Activated CD4-positive, CD25-positive, alpha-beta regulatory T cell treated with anti-CD3 and anti-CD28 coated beads, Interleukin-2, amount 50 U/mL, for 72 hours (primary cell): ENCODE measurements around the gene OBSCN.

ENCODE experiments used
- DNase-seq: peaks from one replicate; pipeline ENCODE4 v3.0.0; 2021

OBSCN gene

GRCh38 chr1:228347181-228347580, 139.3 kb downstream of the OBSCN start:
- no peak for DNase-seq

GRCh38 chr1:228348708-228349467, 141.0 kb downstream of the OBSCN start:
- DNase-seq = no peak

- no peak for DNase-seq
Observed at GRCh38 chr1:228349701-228350171, 141.9 kb downstream of the OBSCN start.

GRCh38 chr1:228350179-228350742, 142.4 kb downstream of the OBSCN start:
- no peak for DNase-seq

GRCh38 chr1:228350831-228351781, 143.3 kb downstream of the OBSCN start:
- DNase-seq = no peak

GRCh38 chr1:228351850-228352249, 144.0 kb downstream of the OBSCN start:
- no peak for DNase-seq

- DNase-seq = no peak
Observed at GRCh38 chr1:228352677-228353481, 145.0 kb downstream of the OBSCN start.

- no peak for DNase-seq
Observed at GRCh38 chr1:228353601-228354371, 145.9 kb downstream of the OBSCN start.

- no peak for DNase-seq
Observed at GRCh38 chr1:228354390-228355320, 146.8 kb downstream of the OBSCN start.

GRCh38 chr1:228356897-228357680, 149.2 kb downstream of the OBSCN start:
- no peak for DNase-seq

GRCh38 chr1:228358039-228358763, 150.4 kb downstream of the OBSCN start:
- DNase-seq = no peak

- no peak for DNase-seq
Observed at GRCh38 chr1:228358764-228359612, 151.1 kb downstream of the OBSCN start.

GRCh38 chr1:228359613-228360532, 152.0 kb downstream of the OBSCN start:
- no peak for DNase-seq

GRCh38 chr1:228360533-228361313, 152.9 kb downstream of the OBSCN start:
- no peak for DNase-seq

GRCh38 chr1:228361314-228362140, 153.7 kb downstream of the OBSCN start:
- no peak for DNase-seq
